ENCODE data around the gene MRPL55.

DNA sequence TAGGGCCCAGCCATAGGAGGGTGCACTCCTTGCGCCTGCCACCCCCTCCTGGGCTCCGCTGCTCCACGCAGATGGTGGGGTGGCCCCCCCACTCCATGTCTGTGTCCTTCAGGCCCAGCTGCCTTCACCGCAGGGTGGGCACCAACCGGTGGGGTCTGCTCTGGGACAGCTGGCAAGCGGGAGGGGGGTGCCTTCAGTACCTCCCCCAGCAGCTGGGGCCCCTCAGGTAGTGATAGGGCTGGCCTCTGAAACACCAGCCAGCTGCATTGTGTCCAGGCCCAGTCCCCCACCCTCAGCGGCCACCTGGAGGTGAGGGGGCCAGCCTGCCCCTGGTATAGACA is 41.0 kb upstream of the MRPL55 start:
- no peak for TF ChIP-seq EGR1 (IDR thresholded peaks at IDR 0.05)
- no peak for TF ChIP-seq ZBTB7A (IDR thresholded peaks at IDR 0.05; ENCODE audit: low read depth)
- no peak for TF ChIP-seq EP300 (IDR thresholded peaks at IDR 0.05; ENCODE audit: borderline replicate concordance)
